ENCODE data around the gene WDR86.

Gene WDR86

GRCh38 chr7:151390598-151391357, 19.1 kb downstream of the WDR86 start:
- no peak for DNase-seq

GRCh38 chr7:151389768-151390597, 19.9 kb downstream of the WDR86 start:
- no peak for DNase-seq

- no peak for DNase-seq
Observed at GRCh38 chr7:151389096-151389767, 20.6 kb downstream of the WDR86 start.

- no peak for DNase-seq
Observed at GRCh38 chr7:151388430-151388829, 21.4 kb downstream of the WDR86 start.

GRCh38 chr7:151388007-151388297, 21.9 kb downstream of the WDR86 start:
- no peak for DNase-seq

- no peak for DNase-seq
Observed at GRCh38 chr7:151387161-151388006, 22.5 kb downstream of the WDR86 start.

GRCh38 chr7:151386301-151387160, 23.3 kb downstream of the WDR86 start:
- no peak for DNase-seq

GRCh38 chr7:151385626-151386300, 24.1 kb downstream of the WDR86 start:
- no peak for DNase-seq

- DNase-seq, result no peak
Observed at GRCh38 chr7:151384776-151385625, 24.8 kb downstream of the WDR86 start.

- no peak for DNase-seq
Observed at GRCh38 chr7:151384352-151384697, 25.5 kb downstream of the WDR86 start.

GRCh38 chr7:151383638-151384351, 26.0 kb downstream of the WDR86 start:
- DNase-seq, result no peak

- no peak for DNase-seq
Observed at GRCh38 chr7:151382079-151382885, 27.6 kb downstream of the WDR86 start.

GRCh38 chr7:151381348-151382078, 28.3 kb downstream of the WDR86 start:
- no peak for DNase-seq

GRCh38 chr7:151381098-151381347, 28.8 kb downstream of the WDR86 start:
- no peak for DNase-seq

- no peak for DNase-seq
Observed at GRCh38 chr7:151380199-151381097, 29.4 kb downstream of the WDR86 start.

GRCh38 chr7:151379534-151380198, 30.2 kb downstream of the WDR86 start:
- no peak for DNase-seq

- no peak for DNase-seq
Observed at GRCh38 chr7:151379193-151379520, 30.7 kb downstream of the WDR86 start.

All from hippocampal formation (tissue), 2 donors.